GM12873 (cell line): Measurements from ENCODE around the gene PTRH1.

Experiments used
- TF ChIP-seq, protein P1 (sequence below): IDR thresholded peaks from 2 replicates; pipeline ENCODE4 v1.5.1; 2012; ENCODE audit warnings: low read depth, mild to moderate bottlenecking, moderate library complexity, low read length, control low read depth; ENCODE audit not compliant: insufficient read depth; ENCODE audit errors: missing control alignments

The PTRH1 gene

DNA sequence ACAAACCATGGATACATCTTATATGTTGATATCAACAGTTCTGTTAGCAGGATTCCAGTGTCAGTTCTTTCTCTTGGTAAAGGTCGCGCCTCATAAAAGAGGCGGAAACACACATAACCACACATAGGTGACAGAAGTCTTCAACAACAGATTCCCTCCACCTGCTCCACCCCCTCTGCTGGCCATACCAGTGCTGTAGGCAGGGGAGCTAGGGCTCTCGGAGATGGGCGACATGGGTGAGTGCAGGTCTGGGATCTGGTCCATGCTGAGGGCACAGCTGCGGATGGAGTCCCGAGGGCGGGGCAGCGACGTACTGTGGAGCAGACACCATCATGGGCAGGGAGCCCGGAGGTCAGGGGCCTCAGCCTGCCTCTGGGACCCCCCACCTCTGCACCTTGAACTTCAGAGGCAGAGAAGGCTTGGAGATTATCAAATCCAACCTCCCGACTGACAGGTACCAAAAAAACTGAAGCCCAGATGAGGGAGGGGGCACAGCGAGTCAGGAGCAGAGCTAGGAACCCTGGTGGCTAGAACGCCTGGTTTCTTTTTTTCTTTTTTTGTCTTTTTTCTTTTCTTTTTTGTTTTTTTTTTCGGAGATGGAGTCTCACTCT, 31.6 kb upstream of the PTRH1 start:
- TF ChIP-seq, protein P1, sequence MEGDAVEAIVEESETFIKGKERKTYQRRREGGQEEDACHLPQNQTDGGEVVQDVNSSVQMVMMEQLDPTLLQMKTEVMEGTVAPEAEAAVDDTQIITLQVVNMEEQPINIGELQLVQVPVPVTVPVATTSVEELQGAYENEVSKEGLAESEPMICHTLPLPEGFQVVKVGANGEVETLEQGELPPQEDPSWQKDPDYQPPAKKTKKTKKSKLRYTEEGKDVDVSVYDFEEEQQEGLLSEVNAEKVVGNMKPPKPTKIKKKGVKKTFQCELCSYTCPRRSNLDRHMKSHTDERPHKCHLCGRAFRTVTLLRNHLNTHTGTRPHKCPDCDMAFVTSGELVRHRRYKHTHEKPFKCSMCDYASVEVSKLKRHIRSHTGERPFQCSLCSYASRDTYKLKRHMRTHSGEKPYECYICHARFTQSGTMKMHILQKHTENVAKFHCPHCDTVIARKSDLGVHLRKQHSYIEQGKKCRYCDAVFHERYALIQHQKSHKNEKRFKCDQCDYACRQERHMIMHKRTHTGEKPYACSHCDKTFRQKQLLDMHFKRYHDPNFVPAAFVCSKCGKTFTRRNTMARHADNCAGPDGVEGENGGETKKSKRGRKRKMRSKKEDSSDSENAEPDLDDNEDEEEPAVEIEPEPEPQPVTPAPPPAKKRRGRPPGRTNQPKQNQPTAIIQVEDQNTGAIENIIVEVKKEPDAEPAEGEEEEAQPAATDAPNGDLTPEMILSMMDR = no peak

DNA sequence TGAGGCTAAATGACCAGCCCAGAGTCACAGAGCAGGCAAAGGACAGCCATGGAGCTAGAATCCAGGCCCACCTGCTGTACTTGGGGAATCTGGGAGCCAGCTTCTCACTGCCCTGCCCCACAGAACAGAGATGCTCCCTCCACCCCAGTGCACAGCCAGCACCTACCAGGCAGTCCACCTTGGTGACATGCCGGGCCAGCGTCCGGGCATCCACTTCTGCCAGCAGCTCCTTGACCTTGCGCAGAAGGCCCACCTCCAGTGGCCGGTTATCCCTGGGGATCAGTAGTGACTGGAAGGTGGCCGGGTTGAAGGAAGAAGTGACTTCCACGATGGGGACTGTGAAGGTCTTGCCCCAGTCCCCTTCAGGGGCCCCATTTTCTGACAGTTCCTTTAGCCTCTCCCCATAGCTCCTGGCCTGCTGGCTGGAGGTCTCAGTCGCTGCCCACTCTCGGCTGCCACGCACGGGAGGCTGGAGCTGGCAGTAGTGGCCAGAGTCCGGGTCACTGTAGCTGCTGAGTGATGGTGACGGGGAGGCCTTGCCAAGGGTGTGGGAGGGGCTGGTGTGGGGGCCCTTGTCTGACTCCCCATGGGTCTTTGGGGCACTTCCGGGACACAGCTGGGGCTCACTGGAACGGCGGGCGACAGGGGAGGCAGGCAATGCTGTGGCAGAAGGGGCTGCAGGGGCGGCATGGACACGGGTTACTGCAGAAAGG, 29.1 kb upstream of the PTRH1 start:
- TF ChIP-seq, protein P1 = no peak

GRCh38 chr9:127742435-127743088, 27.1 kb upstream of the PTRH1 start:
- TF ChIP-seq, protein P1 = no peak

- TF ChIP-seq, protein P1 = no peak
Measured at GRCh38 chr9:127741831-127742434, 26.5 kb upstream of the PTRH1 start.

DNA sequence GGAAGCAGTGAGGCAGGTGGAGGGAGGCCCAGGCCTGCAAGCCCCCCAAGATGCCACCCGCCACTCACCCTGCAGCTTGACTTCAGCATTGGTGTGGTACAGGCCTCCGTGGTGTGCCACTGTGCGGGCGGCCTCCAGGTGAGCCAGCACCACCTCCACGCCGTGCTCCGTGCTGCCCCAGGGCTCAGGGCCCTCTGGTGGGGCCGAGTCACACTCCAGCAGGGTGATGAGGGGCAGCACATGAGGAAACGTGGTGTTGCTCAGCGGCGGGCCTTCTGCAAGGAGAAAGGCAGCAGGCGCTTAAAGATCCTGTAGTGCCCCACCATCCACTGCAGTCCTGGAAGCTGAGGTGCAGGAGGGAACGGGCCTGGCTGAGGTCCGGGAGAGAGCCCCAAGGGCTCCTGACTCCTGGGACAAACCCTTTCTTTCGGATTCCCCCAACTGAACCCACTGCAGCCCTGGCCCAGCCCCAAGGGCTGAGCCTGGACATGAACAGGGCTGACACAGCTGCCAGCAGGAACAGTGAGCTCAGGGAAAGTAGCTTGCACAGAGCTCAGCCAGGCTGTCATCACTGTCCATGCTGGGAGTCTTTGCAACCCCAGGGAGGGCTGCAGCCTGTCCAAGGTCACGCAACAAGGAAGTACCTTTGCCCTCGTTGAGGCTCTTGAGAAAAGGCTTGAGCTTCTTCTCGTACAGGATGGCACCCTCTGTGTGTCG, 24.3 kb upstream of the PTRH1 start:
- TF ChIP-seq, protein P1 = no peak

GRCh38 chr9:127738666-127739065, 23.2 kb upstream of the PTRH1 start:
- TF ChIP-seq, protein P1 = no peak
